Endothelial cell of umbilical vein (primary cell): ENCODE measurements around the gene CIDEA. TPM values are rescaled to one million over a fixed set of nuclear protein-coding genes. Genes with fewer than 3 reads are reported as not detected.
A peak's percentile ranks its signal among the peaks of the same experiment; 100 is the strongest.

ENCODE experiments used
- BruUV-seq: library from RNA; stranded (reverse); fragments of 400-500 nt; replicated peaks from 2 replicates; lab custom pipeline; 2021; lab: Mats Ljungman, UMichigan
- CTCF ChIA-PET: fragments of 300-600, 350-600 bp; sonication (Branson Sonifier 250); formaldehyde crosslinking; loops from one replicate; lab custom pipeline; 2021; ENCODE audit warnings: antibody characterized with exemption, inconsistent platforms; lab: Charles Lee
- POLR2A ChIA-PET: fragments of 300-600, 350-600 bp; sonication (Branson Sonifier 250); formaldehyde crosslinking; loops from one replicate; lab custom pipeline; 2021; ENCODE audit warnings: antibody characterized with exemption, inconsistent platforms; lab: Charles Lee
- DNase-seq: peaks from one replicate; pipeline ENCODE4 v3.0.0-alpha.2; 2011; ENCODE audit warnings: low read depth, low spot score
- FAIRE-seq: peaks from 2 replicates; lab custom pipeline; 2011; peaks lifted over from hg19 to GRCh38; lab: Jason Lieb, UNC
- H2AFZ ChIP-seq: 2 replicates; pipeline ENCODE4 v1.6.0; 2012; ENCODE audit warnings: low read depth, low read length, control low read depth, inconsistent platforms
- H3K27ac ChIP-seq: 2 replicates; pipeline ENCODE4 v1.5.1; 2011; ENCODE audit warnings: low read depth, mild to moderate bottlenecking, control low read depth, low read length, moderate library complexity; ENCODE audit not compliant: insufficient read depth
- H3K27me3 ChIP-seq, 2 experiments: 2 replicates each; pipeline versions ENCODE4 v1.6.0 to v1.6.1; 2011; ENCODE audit warnings: low read length in 2 of 2, mixed read lengths in 1 of 2; ENCODE audit not compliant: control insufficient read depth in 2 of 2, insufficient read depth in 2 of 2
- H3K36me3 ChIP-seq, 2 experiments: 2 replicates in 1 of 2; 3 replicates in 1 of 2; pipeline ENCODE4 v1.5.1; 2011; ENCODE audit warnings: low read length in 2 of 2, mild to moderate bottlenecking in 1 of 2, moderate library complexity in 1 of 2; ENCODE audit not compliant: control insufficient read depth in 2 of 2, insufficient read depth in 2 of 2; ENCODE audit errors: extremely low read depth in 1 of 2
- H3K4me1 ChIP-seq: 3 replicates; pipeline ENCODE4 v1.5.1; 2011; ENCODE audit warnings: mild to moderate bottlenecking, low read length; ENCODE audit not compliant: control insufficient read depth, insufficient read depth; ENCODE audit errors: extremely low read depth
- H3K4me2 ChIP-seq: 2 replicates; pipeline ENCODE4 v1.6.1; 2011; ENCODE audit warnings: low read length, control low read depth, mixed read lengths; ENCODE audit not compliant: insufficient read depth
- H3K4me3 ChIP-seq, 3 experiments: fragments of 200-600 bp in 1 of 3; sonication (generic), shearing (Covaris generic) in 1 of 3; replicated peaks in 1 of 3; 2 replicates each; pipeline ENCODE4 v1.5.1; 2011 to 2016; ENCODE audit warnings: control low read depth in 3 of 3, low read length in 3 of 3, mild to moderate bottlenecking in 2 of 3, inconsistent platforms in 1 of 3, low read depth in 1 of 3, moderate library complexity in 1 of 3; ENCODE audit not compliant: insufficient read depth in 1 of 3
- H3K79me2 ChIP-seq: 2 replicates; pipeline ENCODE4 v1.6.0; 2012; ENCODE audit warnings: low read length, inconsistent platforms; ENCODE audit not compliant: control insufficient read depth, insufficient read depth
- H3K9ac ChIP-seq: replicated peaks from 2 replicates; pipeline ENCODE3; 2011; ENCODE audit warnings: low read length, control low read depth; ENCODE audit not compliant: insufficient read depth; ENCODE audit errors: extremely low read depth
- H3K9me1 ChIP-seq: replicated peaks from 3 replicates; pipeline ENCODE4 v1.6.0; 2011; ENCODE audit warnings: mild to moderate bottlenecking, low read length; ENCODE audit not compliant: control insufficient read depth, insufficient read depth; ENCODE audit errors: extremely low read depth
- H3K9me3 ChIP-seq: replicated peaks from 2 replicates; pipeline ENCODE4 v1.5.1; 2012; ENCODE audit warnings: low read length, inconsistent platforms; ENCODE audit not compliant: control insufficient read depth, insufficient read depth
- H4K20me1 ChIP-seq: replicated peaks from 2 replicates; pipeline ENCODE3; 2011; ENCODE audit warnings: mild to moderate bottlenecking, low read length; ENCODE audit not compliant: control insufficient read depth, insufficient read depth; ENCODE audit errors: extremely low read depth
- CTCF ChIP-seq, 2 donors: IDR thresholded peaks; 1 replicate in 1 of 2; 2 replicates in 1 of 2; pipeline ENCODE4 v1.5.1; 2011; ENCODE audit warnings: low read length in 2 of 2, mild to moderate bottlenecking in 2 of 2, moderate library complexity in 2 of 2, control low read depth in 1 of 2, inconsistent platforms in 1 of 2, low read depth in 1 of 2; ENCODE audit not compliant: insufficient read depth in 1 of 2; ENCODE audit errors: extremely low read depth in 1 of 2
- EZH2 ChIP-seq: IDR thresholded peaks from 2 replicates; pipeline ENCODE4 v1.6.1; 2012; ENCODE audit warnings: borderline replicate concordance, low read depth, mild to moderate bottlenecking, moderate library complexity, low read length, inconsistent platforms; ENCODE audit not compliant: severe bottlenecking
- FOS ChIP-seq: IDR thresholded peaks from 2 replicates; pipeline ENCODE4 v1.6.1; 2011; ENCODE audit warnings: mild to moderate bottlenecking, low read length, moderate library complexity, borderline replicate concordance; ENCODE audit not compliant: insufficient read depth
- GATA2 ChIP-seq: IDR thresholded peaks from 2 replicates; pipeline ENCODE4 v1.7.0; 2011; ENCODE audit warnings: low read depth, mild to moderate bottlenecking, moderate library complexity, mixed read lengths, low read length; ENCODE audit not compliant: insufficient read length, insufficient read depth
- JUN ChIP-seq: IDR thresholded peaks from 2 replicates; pipeline ENCODE4 v1.6.1; 2011; ENCODE audit warnings: borderline replicate concordance, low read depth; ENCODE audit not compliant: insufficient read length, insufficient read depth
- MAX ChIP-seq: IDR thresholded peaks from 2 replicates; pipeline ENCODE4 v1.6.1; 2011; ENCODE audit not compliant: insufficient read depth, insufficient read length
- MYC ChIP-seq: IDR thresholded peaks from one replicate; pipeline ENCODE4 v1.6.1; 2011; ENCODE audit warnings: mild to moderate bottlenecking, low read depth, low read length
- POLR2AphosphoS5 ChIP-seq: IDR thresholded peaks from 2 replicates; pipeline ENCODE4 v1.6.1; 2012; ENCODE audit warnings: low read depth, mild to moderate bottlenecking, control low read depth, low read length, moderate library complexity; ENCODE audit not compliant: insufficient read depth
- dilution Hi-C: fragments of 300-500 bp; cut with MboI; formaldehyde crosslinking; loops from one replicate; pipeline ENCODE4 v1.15.0; 2019; ENCODE audit warnings: low sequenced_read_pairs; ENCODE audit not compliant: extremely low pct_ligation_motif_present
- intact Hi-C: fragments of 100-400 bp; cut with micrococcal nuclease; formaldehyde crosslinking; loops from one replicate; pipeline ENCODE4 v1.10.0; 2022
- polyA plus RNA-seq, 4 experiments: library from polyadenylated mRNA; depleted of rRNA in 3 of 4; stranded (reverse) in 3 of 4; unstranded in 1 of 4; fragments of >200 nt; gene quantifications; 2 replicates each; pipeline versions ENCODE4 v1.2.1 to v1.2.3, GENCODE V29; 2011 to 2012; ENCODE audit warnings: missing spikeins in 1 of 4
- total RNA-seq: library from RNA; stranded (reverse); gene quantifications from 2 replicates; pipeline ENCODE4 v1.2.3, GENCODE V29; 2021

Gene CIDEA
- total and polyA plus RNA-seq, 2 donors (not counting 3 experiments of a cell fraction or from before 2014, with no cell fraction given) = 0.42 TPM; not detected in 1

DNA sequence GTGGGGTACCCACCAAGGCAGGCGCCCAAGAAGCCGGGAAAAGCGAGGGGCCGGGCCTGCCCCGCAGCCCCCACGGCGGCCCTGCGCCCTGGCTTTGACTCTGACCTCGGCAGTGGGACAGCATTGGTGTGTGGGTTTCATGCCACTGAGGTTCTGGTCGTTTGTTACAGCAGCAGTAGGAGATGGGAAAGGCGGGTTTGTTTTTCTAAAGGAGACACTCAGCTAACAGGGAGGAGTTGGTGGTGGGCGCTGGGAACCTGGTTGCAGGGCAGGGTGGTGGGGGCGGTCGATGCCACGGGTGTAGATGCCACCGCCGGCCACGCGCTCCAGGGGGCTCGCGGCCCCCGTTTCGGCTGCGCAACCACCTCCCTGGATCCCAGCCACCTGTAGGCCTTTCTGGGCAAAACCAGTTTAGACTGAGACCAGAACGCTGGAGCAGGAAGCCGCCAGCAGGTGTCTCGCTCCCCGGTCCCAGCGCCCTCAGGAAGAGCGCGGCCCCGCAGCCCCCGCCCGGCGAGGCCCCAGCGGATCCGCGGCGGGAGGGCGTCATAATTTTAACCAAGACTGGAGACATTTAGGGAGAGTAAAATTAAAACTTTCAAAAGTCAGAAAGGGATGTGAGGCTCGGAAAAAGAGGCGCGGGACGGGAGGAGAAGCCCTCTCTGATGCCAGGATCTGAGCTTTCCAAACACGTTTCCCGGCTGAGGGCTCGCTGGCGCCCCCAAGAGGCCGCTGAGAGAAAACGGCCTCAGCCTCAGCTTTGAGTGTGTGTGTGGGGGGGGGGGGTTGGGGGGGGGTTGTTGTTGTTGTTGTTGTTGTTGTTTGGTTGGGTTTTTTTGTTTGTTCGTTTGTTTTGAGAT, 17.4 kb downstream of the CIDEA start:
- intact Hi-C loops = loop anchor here (1.0 to 2.0 kb wide), 3 partner anchors 15 to 36 kb away; no protein-coding TSS in a partner anchor
- FAIRE-seq = peak; percentile 81
- peak overlapping the region; percentile 36 to 63 (median 45) for H3K4me3 ChIP-seq

More for the DNA sequence above, 17.4 kb downstream of the CIDEA start:
- no peaks in the 10 kb centered on the region for H3K9me1 ChIP-seq
- no peaks in the 10 kb centered on the region for H4K20me1 ChIP-seq
- BruUV-seq = TSS peak; percentile 78
- peak overlapping the region; percentile 43 for H3K4me2 ChIP-seq
- H3K79me2 ChIP-seq = no peaks in the 10 kb centered on the region
- no peaks in the 10 kb centered on the region for H3K9me3 ChIP-seq
- dilution Hi-C loops = no loop called here
- peak overlapping the region; percentile 50 for H3K27ac ChIP-seq
- H3K9ac ChIP-seq = peak overlapping the region; percentile 71
- POLR2A ChIA-PET = interaction anchor here (0.6 to 2.1 kb wide), 7 partner anchors 16 to 48 kb away, joined by 3 to 15 read pairs (median 5); partner anchors contain the start of gene TUBB6
- no peaks in the 10 kb centered on the region for H3K27me3 ChIP-seq
- no peak for TF ChIP-seq MAX
- no peak for TF ChIP-seq POLR2AphosphoS5
- TF ChIP-seq EZH2 = no peak
- TF ChIP-seq CTCF (IDR thresholded peaks at IDR 0.05; ENCODE audit: extremely low read depth in 1 of 2, insufficient read depth in 1 of 2, low read depth in 1 of 2, low read length in 2 of 2) = peak; percentile 60 to 73
- TF ChIP-seq FOS = no peak
- TF ChIP-seq GATA2 = no peak
- TF ChIP-seq MYC = no peak
- no peak for TF ChIP-seq JUN
- peak overlapping the region; percentile 69 for H2AFZ ChIP-seq
- no peaks in the 10 kb centered on the region for H3K36me3 ChIP-seq
- DNase-seq = peak; percentile 85
- CTCF ChIA-PET = interaction anchor here (0.6 to 3.4 kb wide), 34 partner anchors 9 to 751 kb away, joined by 3 to 109 read pairs (median 8); partner anchors contain the start of genes AFG3L2, CIDEA and TUBB6
- H3K4me1 ChIP-seq = no peaks in the 10 kb centered on the region
